Measurements from ENCODE around the gene RAD51B.

Gene RAD51B

GRCh38 chr14:68477461-68478085 lies 658.0 kb downstream of the RAD51B start:
- no peak for DNase-seq

- no peak for DNase-seq
Observed at GRCh38 chr14:68479247-68479646, 659.7 kb downstream of the RAD51B start.

GRCh38 chr14:68482018-68482417 lies 662.4 kb downstream of the RAD51B start:
- DNase-seq, result no peak

GRCh38 chr14:68482772-68483395 lies 663.3 kb downstream of the RAD51B start:
- DNase-seq, result no peak

GRCh38 chr14:68486033-68486732 lies 666.6 kb downstream of the RAD51B start:
- DNase-seq, result no peak

GRCh38 chr14:68486809-68487208 lies 667.2 kb downstream of the RAD51B start:
- DNase-seq, result no peak

GRCh38 chr14:68487805-68488590 lies 668.4 kb downstream of the RAD51B start:
- DNase-seq, result no peak

GRCh38 chr14:68491793-68492192 lies 672.2 kb downstream of the RAD51B start:
- no peak for DNase-seq

GRCh38 chr14:68492381-68493151 lies 673.0 kb downstream of the RAD51B start:
- DNase-seq, result no peak

GRCh38 chr14:68493152-68493911 lies 673.8 kb downstream of the RAD51B start:
- DNase-seq, result no peak

- DNase-seq, result peak; percentile 34
Observed at GRCh38 chr14:68495101-68496039, 675.8 kb downstream of the RAD51B start.

- DNase-seq, result no peak
Observed at GRCh38 chr14:68497011-68497410, 677.4 kb downstream of the RAD51B start.

- DNase-seq, result no peak
Observed at GRCh38 chr14:68499451-68499850, 679.9 kb downstream of the RAD51B start.

GRCh38 chr14:68501171-68501570 lies 681.6 kb downstream of the RAD51B start:
- DNase-seq, result no peak

GRCh38 chr14:68501614-68502052 lies 682.1 kb downstream of the RAD51B start:
- DNase-seq, result no peak

GRCh38 chr14:68502230-68502629 lies 682.7 kb downstream of the RAD51B start:
- DNase-seq, result no peak

- no peak for DNase-seq
Observed at GRCh38 chr14:68503186-68503825, 683.7 kb downstream of the RAD51B start.

GRCh38 chr14:68504861-68505260 lies 685.3 kb downstream of the RAD51B start:
- DNase-seq, result no peak

GRCh38 chr14:68506021-68506644 lies 686.6 kb downstream of the RAD51B start:
- DNase-seq, result no peak
